Caco-2 (cell line): ENCODE results near the gene PRPH. TPM values are rescaled to one million over a fixed set of nuclear protein-coding genes. Genes with fewer than 3 reads are reported as not detected.
"Not testable (repeated sequence)": the region's sequence is repeated elsewhere in the genome, so short reads cannot be mapped to it uniquely, and the experiment has no call there.

Source experiments
- Bru-seq: library from RNA; stranded (reverse); fragments of 400-500 nt; gene quantifications from one replicate; lab custom pipeline; 2021; lab: Mats Ljungman, UMichigan
- BruChase-seq, 2 experiments: library from RNA; stranded (reverse); fragments of 400-500 nt; gene quantifications; one replicate each; lab custom pipeline; 2021; lab: Mats Ljungman, UMichigan
- BruUV-seq: library from RNA; stranded (reverse); fragments of 400-500 nt; replicated peaks from 2 replicates; lab custom pipeline; 2021; lab: Mats Ljungman, UMichigan
- CTCF ChIA-PET: fragments of 300-600 bp; sonication (Branson Sonifier 250); formaldehyde crosslinking; loops from one replicate; lab custom pipeline; 2022; ENCODE audit warnings: antibody characterized with exemption; lab: Charles Lee
- POLR2A ChIA-PET: fragments of 300-600 bp; sonication (Branson Sonifier 250); formaldehyde crosslinking; loops from one replicate; lab custom pipeline; 2022; ENCODE audit warnings: antibody characterized with exemption; lab: Charles Lee
- DNase-seq, 2 experiments: peaks; one replicate each; pipeline versions ENCODE4 v3.0.0 to v3.0.0-alpha.2; 2020 to 2022
- H3K27me3 ChIP-seq: replicated peaks from 2 replicates; pipeline ENCODE4 v1.6.0; 2011; ENCODE audit warnings: low read length; ENCODE audit not compliant: control insufficient read depth, insufficient read depth
- H3K36me3 ChIP-seq: 2 replicates; pipeline ENCODE4 v1.5.1; 2011; ENCODE audit warnings: low read length; ENCODE audit not compliant: control insufficient read depth, insufficient read depth
- H3K4me1 ChIP-seq: fragments of 250-450 bp; sonication (Bioruptor Pico); 2 replicates; pipeline ENCODE4 v1.5.1; 2020; ENCODE audit warnings: mild to moderate bottlenecking
- H3K4me3 ChIP-seq: 2 replicates; pipeline ENCODE4 v1.5.1; 2011; ENCODE audit warnings: low read depth, mild to moderate bottlenecking, control low read depth, low read length
- H3K9me3 ChIP-seq: fragments of 250-450 bp; sonication (Bioruptor Pico); 2 replicates; pipeline ENCODE4 v1.5.1; 2020; ENCODE audit warnings: mild to moderate bottlenecking, moderate library complexity
- H3K27ac Mint-ChIP-seq: one replicate; pipeline ENCODE4 v1.8.0; 2022; ENCODE audit warnings: mixed read lengths; ENCODE audit not compliant: unreplicated experiment
- H3K27me3 Mint-ChIP-seq: one replicate; pipeline ENCODE4 v1.8.0; 2022; ENCODE audit warnings: mixed read lengths; ENCODE audit not compliant: insufficient read depth, unreplicated experiment
- H3K36me3 Mint-ChIP-seq: one replicate; pipeline ENCODE4 v1.8.0; 2022; ENCODE audit warnings: mild to moderate bottlenecking, mixed read lengths; ENCODE audit not compliant: insufficient read depth, unreplicated experiment
- H3K4me1 Mint-ChIP-seq: one replicate; pipeline ENCODE4 v1.8.0; 2022; ENCODE audit warnings: low read depth, mixed read lengths; ENCODE audit not compliant: unreplicated experiment
- H3K4me3 Mint-ChIP-seq: one replicate; pipeline ENCODE4 v1.8.0; 2022; ENCODE audit warnings: mild to moderate bottlenecking, moderate library complexity, mixed read lengths; ENCODE audit not compliant: unreplicated experiment
- H3K9me3 Mint-ChIP-seq: one replicate; pipeline ENCODE4 v1.8.0; 2022; ENCODE audit warnings: mixed read lengths; ENCODE audit not compliant: unreplicated experiment
- CTCF ChIP-seq, 2 experiments: fragments of 200-600 bp in 1 of 2; IDR thresholded peaks; 1 replicate in 1 of 2; 2 replicates in 1 of 2; pipeline versions ENCODE4 v1.5.1 to v1.8.0; 2011 to 2022; ENCODE audit warnings: antibody characterized with exemption in 1 of 2, control low read depth in 1 of 2, inconsistent platforms in 1 of 2, low read depth in 1 of 2, low read length in 1 of 2, mild to moderate bottlenecking in 1 of 2, moderate library complexity in 1 of 2; ENCODE audit not compliant: insufficient read depth in 1 of 2, severe bottlenecking in 1 of 2, unreplicated experiment in 1 of 2
- intact Hi-C: fragments of 100-400 bp; cut with micrococcal nuclease; formaldehyde crosslinking; loops from one replicate; pipeline ENCODE4 v1.10.0; 2022; ENCODE audit not compliant: unreplicated experiment
- long read RNA-seq: library from polyadenylated mRNA; stranded (forward); transcript quantifications from one replicate; pipeline ENCODE4 v2.0.0, GENCODE V29; 2022
- total RNA-seq: library from RNA; stranded (reverse); gene quantifications from 2 replicates; pipeline ENCODE4 v1.2.3, GENCODE V29; 2022

Gene PRPH
- total RNA-seq (3.2 and 4.9 TPM in 2 replicates), Bru-seq, nascent RNA (not detected), BruChase-seq, experiment 1, labeled RNA remaining after a 2-hour chase (percentile 20 among the genes with signal in this experiment), BruChase-seq, experiment 2, labeled RNA remaining after a 6-hour chase (percentile 42 among the genes with signal in this experiment)
- long read RNA-seq, partial matches to known transcripts = 1 of 2 reads
- long read RNA-seq, other reads (novel, unspliced or antisense) = 0 of 2 reads

DNA sequence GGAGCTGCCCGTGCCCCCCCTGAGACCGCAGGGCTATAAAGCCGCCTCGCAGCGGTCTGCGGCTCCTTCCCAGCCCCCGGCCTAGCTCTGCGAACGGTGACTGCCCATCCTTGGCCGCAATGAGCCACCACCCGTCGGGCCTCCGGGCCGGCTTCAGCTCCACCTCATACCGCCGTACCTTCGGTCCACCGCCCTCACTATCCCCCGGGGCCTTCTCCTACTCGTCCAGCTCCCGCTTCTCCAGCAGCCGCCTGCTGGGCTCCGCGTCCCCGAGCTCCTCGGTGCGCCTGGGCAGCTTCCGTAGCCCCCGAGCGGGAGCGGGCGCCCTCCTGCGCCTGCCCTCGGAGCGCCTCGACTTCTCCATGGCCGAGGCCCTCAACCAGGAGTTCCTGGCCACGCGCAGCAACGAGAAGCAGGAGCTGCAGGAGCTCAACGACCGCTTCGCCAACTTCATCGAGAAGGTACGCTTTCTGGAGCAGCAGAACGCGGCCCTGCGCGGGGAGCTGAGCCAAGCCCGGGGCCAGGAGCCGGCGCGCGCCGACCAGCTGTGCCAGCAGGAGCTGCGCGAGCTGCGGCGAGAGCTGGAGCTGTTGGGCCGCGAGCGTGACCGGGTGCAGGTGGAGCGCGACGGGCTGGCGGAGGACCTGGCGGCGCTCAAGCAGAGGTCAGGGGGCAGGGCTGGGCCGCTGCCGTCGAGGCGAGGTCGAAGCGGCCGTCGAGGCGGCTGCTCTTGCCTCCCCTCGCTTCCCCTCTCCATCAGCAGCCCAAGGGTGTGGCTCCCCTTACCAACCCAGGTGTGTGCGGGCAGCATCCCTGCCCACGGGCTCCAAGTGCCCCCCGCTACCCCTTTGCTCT is at the start of gene PRPH:
Gene PRPH (plus strand): TSS at position 66 of the 855 bp plus-strand sequence. CDS start 54 bp downstream, at position 120.
- TF ChIP-seq CTCF (IDR thresholded peaks at IDR 0.05; ENCODE audit: insufficient read depth in 1 of 2, low read depth in 1 of 2, low read length in 1 of 2, severe bottlenecking in 1 of 2, unreplicated experiment in 1 of 2) = no peak
- Histone ChIP-seq H3K27me3 (no peaks in the 10 kb centered on the region), H3K4me3 (no peak within 1 kb of the TSS), H3K4me1 (0 out of 2 replicates have a peak, but pooled peaks cover 5% of the 10 kb centered on the region), H3K36me3 (no peaks in the 10 kb centered on the region), H3K9me3 (no peaks in the 10 kb centered on the region)
- POLR2A ChIA-PET = interaction anchor here (0.9 kb wide), 1 partner anchor 71 kb away, joined by 3 read pairs; no protein-coding TSS in a partner anchor
- intact Hi-C loops = no loop called here
- Mint-ChIP-seq H3K27me3 (no peaks in the 10 kb centered on the region), H3K9me3 (no peaks in the 10 kb centered on the region), H3K36me3 (no peaks in the 10 kb centered on the region), H3K4me3 (no peak within 1 kb of the TSS), H3K27ac (no peak within 1 kb of the TSS), H3K4me1 (peaks cover 11% of the 10 kb centered on the region)
- CTCF ChIA-PET = interaction anchor here (0.5 to 3.1 kb wide), 9 partner anchors 9 to 531 kb away, joined by 3 to 44 read pairs (median 4); no protein-coding TSS in a partner anchor
- no peak for DNase-seq
- BruUV-seq = no TSS peak

DNA sequence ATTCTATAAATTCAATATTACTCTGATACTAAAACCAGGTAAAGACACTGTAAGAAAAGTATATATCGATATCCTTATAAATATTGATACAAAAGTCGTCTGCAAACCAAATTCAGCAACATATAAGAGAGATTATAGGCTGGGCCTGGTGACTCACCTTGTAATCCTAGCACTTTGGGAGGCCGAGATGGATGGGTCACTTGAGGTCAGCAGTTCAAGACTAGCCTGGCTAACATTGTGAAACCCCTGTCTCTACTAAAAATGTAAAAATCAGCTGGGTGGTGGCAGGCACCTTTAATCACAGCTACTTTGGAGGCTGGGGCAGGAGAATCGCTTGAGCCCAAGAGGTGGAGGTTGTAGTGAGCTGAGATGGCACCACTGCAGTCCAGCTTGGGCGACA is 43.6 kb upstream of the PRPH start:
- Histone ChIP-seq H3K4me3 (no peak overlapping the region), H3K9me3 (no peaks in the 10 kb centered on the region), H3K4me1 (no peaks in the 10 kb centered on the region), H3K27me3 (no peaks in the 10 kb centered on the region), H3K36me3 (no peaks in the 10 kb centered on the region)
- Mint-ChIP-seq H3K27me3 (no peaks in the 10 kb centered on the region), H3K4me3 (no peak overlapping the region), H3K36me3 (no peaks in the 10 kb centered on the region), H3K4me1 (no peaks in the 10 kb centered on the region), H3K27ac (no peak overlapping the region), H3K9me3 (no peaks in the 10 kb centered on the region)
- BruUV-seq = no TSS peak
- no peak for TF ChIP-seq CTCF (IDR thresholded peaks at IDR 0.05; ENCODE audit: insufficient read depth in 1 of 2, low read depth in 1 of 2, low read length in 1 of 2, severe bottlenecking in 1 of 2, unreplicated experiment in 1 of 2)
- no peak for DNase-seq
- ChIA-PET POLR2A (no interaction called here), CTCF (no interaction called here)
- intact Hi-C loops = no loop called here

GRCh38 chr12:49253033-49253623 is 41.8 kb upstream of the PRPH start:
- Mint-ChIP-seq H3K4me1 (no peaks in the 10 kb centered on the region), H3K9me3 (no peaks in the 10 kb centered on the region), H3K36me3 (peaks cover 4% of the 10 kb centered on the region), H3K4me3 (no peak overlapping the region), H3K27me3 (no peaks in the 10 kb centered on the region), H3K27ac (no peak overlapping the region)
- no peaks in the 10 kb centered on the region for H3K36me3 ChIP-seq
- ChIA-PET CTCF (no interaction called here), POLR2A (no interaction called here)
- intact Hi-C loops = no loop called here
- TF ChIP-seq CTCF (IDR thresholded peaks at IDR 0.05; ENCODE audit: insufficient read depth in 1 of 2, low read depth in 1 of 2, low read length in 1 of 2, severe bottlenecking in 1 of 2, unreplicated experiment in 1 of 2) = no peak
- BruUV-seq = no TSS peak
- no peaks in the 10 kb centered on the region for H3K27me3 ChIP-seq
- H3K4me3 ChIP-seq = no peak overlapping the region
- H3K4me1 ChIP-seq = no peaks in the 10 kb centered on the region
- no peak for DNase-seq
- no peaks in the 10 kb centered on the region for H3K9me3 ChIP-seq

DNA sequence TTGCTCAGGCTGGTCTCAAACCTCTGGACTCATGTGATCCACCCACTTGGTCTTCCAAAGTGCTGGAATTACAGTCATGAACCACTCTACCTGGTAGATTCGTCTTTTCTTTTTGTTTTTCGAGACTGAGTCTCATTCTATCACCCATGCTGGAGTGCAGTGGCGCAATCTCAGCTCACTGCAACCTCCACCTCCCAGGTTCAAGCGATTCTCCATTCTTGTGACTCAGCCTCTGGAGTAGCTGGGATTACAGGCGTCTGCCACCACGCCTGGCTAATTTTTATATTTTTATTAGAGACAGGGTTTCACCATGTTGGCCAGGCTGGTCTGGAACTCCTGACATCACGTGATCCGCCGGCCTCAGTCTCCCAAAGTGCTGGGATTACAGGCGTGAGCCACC is 39.5 kb upstream of the PRPH start:
- H3K4me3 Mint-ChIP-seq, POLR2A ChIA-PET, H3K27ac Mint-ChIP-seq, H3K9me3 Mint-ChIP-seq, DNase-seq, CTCF ChIA-PET, H3K27me3 ChIP-seq, H3K27me3 Mint-ChIP-seq, H3K4me1 Mint-ChIP-seq, H3K4me1 ChIP-seq, intact Hi-C loops, H3K36me3 ChIP-seq, BruUV-seq, H3K4me3 ChIP-seq, H3K9me3 ChIP-seq, H3K36me3 Mint-ChIP-seq: not testable (repeated sequence)
